ENCODE data around the gene ABCG4. TPM values are rescaled to one million over a fixed set of nuclear protein-coding genes. Genes with fewer than 3 reads are reported as not detected.
A peak's percentile ranks its signal among the peaks of the same experiment; 100 is the strongest.

ABCG4 gene
- total RNA-seq, 1 experiment from 2014 or later = 0.39 TPM

GRCh38 chr11:119188887-119189286 is 40.0 kb downstream of the ABCG4 start:
- no TSS peak for BruUV-seq (replicated peaks)
- DNase-seq (ENCODE audit: low read depth, low spot score) (no peak), ATAC-seq (no peak)
- Histone ChIP-seq H3K27ac (ENCODE audit: low read length) (no peak overlapping the region), H3K4me3 (ENCODE audit: low read depth in 2 of 2, low read length in 2 of 2) (no peak overlapping the region), H3K36me3 (ENCODE audit: control insufficient read depth, insufficient read depth, low read length) (no peaks in the 10 kb centered on the region), H3K27me3 (ENCODE audit: control insufficient read depth, insufficient read depth, low read length) (no peaks in the 10 kb centered on the region), H3K9me3 (ENCODE audit: control insufficient read depth, insufficient read depth, low read depth, low read length) (no peaks in the 10 kb centered on the region), H3K4me1 (ENCODE audit: control insufficient read depth, insufficient read depth, low read length) (0 out of 2 replicates have a peak, but pooled peaks cover 4% of the 10 kb centered on the region)
- in situ Hi-C loops (cut with HindIII; ENCODE audit: low pct_unique_long_range_greater_than_20kb, low sequenced_read_pairs) (no loop called here), intact Hi-C loops (cut with micrococcal nuclease; ENCODE audit: unreplicated experiment) (no loop called here)
- POLR2A ChIA-PET = no interaction called here
- CTCF ChIA-PET = no interaction called here
- TF ChIP-seq POLR2AphosphoS5 (IDR thresholded peaks at IDR 0.05; ENCODE audit: low read depth, low read length) = no peak
- TF ChIP-seq, protein P1, sequence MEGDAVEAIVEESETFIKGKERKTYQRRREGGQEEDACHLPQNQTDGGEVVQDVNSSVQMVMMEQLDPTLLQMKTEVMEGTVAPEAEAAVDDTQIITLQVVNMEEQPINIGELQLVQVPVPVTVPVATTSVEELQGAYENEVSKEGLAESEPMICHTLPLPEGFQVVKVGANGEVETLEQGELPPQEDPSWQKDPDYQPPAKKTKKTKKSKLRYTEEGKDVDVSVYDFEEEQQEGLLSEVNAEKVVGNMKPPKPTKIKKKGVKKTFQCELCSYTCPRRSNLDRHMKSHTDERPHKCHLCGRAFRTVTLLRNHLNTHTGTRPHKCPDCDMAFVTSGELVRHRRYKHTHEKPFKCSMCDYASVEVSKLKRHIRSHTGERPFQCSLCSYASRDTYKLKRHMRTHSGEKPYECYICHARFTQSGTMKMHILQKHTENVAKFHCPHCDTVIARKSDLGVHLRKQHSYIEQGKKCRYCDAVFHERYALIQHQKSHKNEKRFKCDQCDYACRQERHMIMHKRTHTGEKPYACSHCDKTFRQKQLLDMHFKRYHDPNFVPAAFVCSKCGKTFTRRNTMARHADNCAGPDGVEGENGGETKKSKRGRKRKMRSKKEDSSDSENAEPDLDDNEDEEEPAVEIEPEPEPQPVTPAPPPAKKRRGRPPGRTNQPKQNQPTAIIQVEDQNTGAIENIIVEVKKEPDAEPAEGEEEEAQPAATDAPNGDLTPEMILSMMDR (IDR thresholded peaks at IDR 0.05) = no peak
- no peak for TF ChIP-seq TCF7L2 (IDR thresholded peaks at IDR 0.05; ENCODE audit: low read depth, low read length)
- TF ChIP-seq, protein P2, sequence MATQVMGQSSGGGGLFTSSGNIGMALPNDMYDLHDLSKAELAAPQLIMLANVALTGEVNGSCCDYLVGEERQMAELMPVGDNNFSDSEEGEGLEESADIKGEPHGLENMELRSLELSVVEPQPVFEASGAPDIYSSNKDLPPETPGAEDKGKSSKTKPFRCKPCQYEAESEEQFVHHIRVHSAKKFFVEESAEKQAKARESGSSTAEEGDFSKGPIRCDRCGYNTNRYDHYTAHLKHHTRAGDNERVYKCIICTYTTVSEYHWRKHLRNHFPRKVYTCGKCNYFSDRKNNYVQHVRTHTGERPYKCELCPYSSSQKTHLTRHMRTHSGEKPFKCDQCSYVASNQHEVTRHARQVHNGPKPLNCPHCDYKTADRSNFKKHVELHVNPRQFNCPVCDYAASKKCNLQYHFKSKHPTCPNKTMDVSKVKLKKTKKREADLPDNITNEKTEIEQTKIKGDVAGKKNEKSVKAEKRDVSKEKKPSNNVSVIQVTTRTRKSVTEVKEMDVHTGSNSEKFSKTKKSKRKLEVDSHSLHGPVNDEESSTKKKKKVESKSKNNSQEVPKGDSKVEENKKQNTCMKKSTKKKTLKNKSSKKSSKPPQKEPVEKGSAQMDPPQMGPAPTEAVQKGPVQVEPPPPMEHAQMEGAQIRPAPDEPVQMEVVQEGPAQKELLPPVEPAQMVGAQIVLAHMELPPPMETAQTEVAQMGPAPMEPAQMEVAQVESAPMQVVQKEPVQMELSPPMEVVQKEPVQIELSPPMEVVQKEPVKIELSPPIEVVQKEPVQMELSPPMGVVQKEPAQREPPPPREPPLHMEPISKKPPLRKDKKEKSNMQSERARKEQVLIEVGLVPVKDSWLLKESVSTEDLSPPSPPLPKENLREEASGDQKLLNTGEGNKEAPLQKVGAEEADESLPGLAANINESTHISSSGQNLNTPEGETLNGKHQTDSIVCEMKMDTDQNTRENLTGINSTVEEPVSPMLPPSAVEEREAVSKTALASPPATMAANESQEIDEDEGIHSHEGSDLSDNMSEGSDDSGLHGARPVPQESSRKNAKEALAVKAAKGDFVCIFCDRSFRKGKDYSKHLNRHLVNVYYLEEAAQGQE (IDR thresholded peaks at IDR 0.05; ENCODE audit: insufficient read depth in 1 of 2, low read depth in 2 of 2, low read length in 1 of 2) = no peak
- no peak for TF ChIP-seq SIN3A (IDR thresholded peaks at IDR 0.05; ENCODE audit: borderline replicate concordance, insufficient read depth, low read depth, low read length)

DNA sequence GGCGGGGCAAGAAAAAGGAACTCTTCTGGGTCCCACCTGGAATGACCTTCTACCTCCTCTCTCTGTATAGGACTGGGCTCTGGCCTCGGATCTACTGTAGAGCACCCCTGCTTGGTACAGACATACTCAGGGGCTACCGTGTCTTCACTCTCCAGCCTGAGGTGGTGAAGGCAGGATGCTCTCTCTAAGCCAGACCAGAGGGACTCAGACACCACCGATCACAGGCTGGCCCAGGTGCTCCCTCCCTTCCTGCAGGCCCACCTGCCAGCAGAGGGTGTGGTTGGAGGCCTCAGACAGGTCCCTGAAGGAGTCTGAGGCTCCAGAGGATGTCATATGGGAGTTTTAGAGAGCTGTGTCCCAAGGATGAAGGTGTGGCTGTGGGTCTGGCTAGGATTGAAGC is 40.5 kb downstream of the ABCG4 start:
- ChIA-PET POLR2A (no interaction called here), CTCF (no interaction called here)
- Histone ChIP-seq H3K27me3 (ENCODE audit: control insufficient read depth, insufficient read depth, low read length) (no peaks in the 10 kb centered on the region), H3K27ac (ENCODE audit: low read length) (no peak overlapping the region), H3K36me3 (ENCODE audit: control insufficient read depth, insufficient read depth, low read length) (no peaks in the 10 kb centered on the region), H3K9me3 (ENCODE audit: control insufficient read depth, insufficient read depth, low read depth, low read length) (no peaks in the 10 kb centered on the region), H3K4me1 (ENCODE audit: control insufficient read depth, insufficient read depth, low read length) (0 out of 2 replicates have a peak, but pooled peaks cover 4% of the 10 kb centered on the region), H3K4me3 (ENCODE audit: low read depth in 2 of 2, low read length in 2 of 2) (no peak overlapping the region)
- ATAC-seq (peak; percentile 40), DNase-seq (ENCODE audit: low read depth, low spot score) (no peak)
- intact Hi-C loops (cut with micrococcal nuclease; ENCODE audit: unreplicated experiment) = no loop called here
- BruUV-seq (replicated peaks) = no TSS peak
- in situ Hi-C loops (cut with HindIII; ENCODE audit: low pct_unique_long_range_greater_than_20kb, low sequenced_read_pairs) = no loop called here
- TF ChIP-seq, protein P2 (IDR thresholded peaks at IDR 0.05; ENCODE audit: insufficient read depth in 1 of 2, low read depth in 2 of 2, low read length in 1 of 2) = no peak
- TF ChIP-seq TCF7L2 (IDR thresholded peaks at IDR 0.05; ENCODE audit: low read depth, low read length) (no peak), SIN3A (IDR thresholded peaks at IDR 0.05; ENCODE audit: borderline replicate concordance, insufficient read depth, low read depth, low read length) (no peak), POLR2AphosphoS5 (IDR thresholded peaks at IDR 0.05; ENCODE audit: low read depth, low read length) (no peak)
- TF ChIP-seq, protein P1 (IDR thresholded peaks at IDR 0.05) = no peak

Data from Panc1 (cell line).